ENCODE measurements around the gene ZNF75A. TPM values are rescaled to one million over a fixed set of nuclear protein-coding genes. Genes with fewer than 3 reads are reported as not detected.
A peak's percentile ranks its signal among the peaks of the same experiment; 100 is the strongest.

Gene ZNF75A
- total and polyA plus RNA-seq, 2 of the 4 experiments (the other 2 are of a cell fraction), result 14.6 to 15.4 TPM

DNA sequence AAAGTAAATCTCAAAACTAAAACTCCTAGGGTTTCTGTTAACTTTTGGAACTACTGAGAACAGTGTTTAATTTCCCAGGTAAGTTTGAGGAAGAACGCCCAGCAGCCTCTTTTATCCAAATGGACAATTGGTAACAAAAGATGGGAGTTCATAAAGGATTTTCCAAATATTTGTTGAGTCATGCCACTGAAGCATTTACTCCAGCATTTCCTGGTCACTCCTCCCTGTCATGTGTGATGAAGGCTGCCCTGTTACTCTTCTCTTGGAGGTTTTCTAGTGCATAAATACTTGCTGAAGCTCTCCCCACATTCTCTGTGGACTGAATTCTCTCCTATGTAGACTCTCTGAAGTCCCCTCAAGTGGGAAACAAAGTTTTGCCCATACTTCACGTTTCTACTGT is 16.5 kb downstream of the ZNF75A start:
- POLR2A ChIA-PET (ENCODE audit: unreplicated experiment), result no interaction called here
- no peak for ATAC-seq (ENCODE audit: low read depth)
- WGBS, 2 experiments (ENCODE audit: extremely low coverage in 2 of 2, insufficient read length in 1 of 2), result no CpG with 5 or more reads among the region's 2 CpGs
- no peak overlapping the region for H4K8ac ChIP-seq (ENCODE audit: low read depth in 2 of 2, low read length in 2 of 2)
- peaks cover 13% of the 10 kb centered on the region for H3K36me3 ChIP-seq (ENCODE audit: control insufficient read depth, insufficient read depth, low read length)
- no peak overlapping the region for H3K18ac ChIP-seq (ENCODE audit: low read depth, low read length)
- no peaks in the 10 kb centered on the region for H3K9me1 ChIP-seq (ENCODE audit: insufficient read depth, low read length)
- H3K56ac ChIP-seq (ENCODE audit: extremely low read depth, insufficient read depth, low read length), result no peak overlapping the region
- H2BK20ac ChIP-seq (ENCODE audit: low read depth, low read length), result no peak overlapping the region
- no peak overlapping the region for H4K91ac ChIP-seq (ENCODE audit: insufficient read depth, low read depth, low read length)
- no peaks in the 10 kb centered on the region for H3K79me1 ChIP-seq (ENCODE audit: low read depth in 1 of 2, low read length in 2 of 2)
- no TSS peak for BruUV-seq (replicated peaks)
- H3K27me3 ChIP-seq (ENCODE audit: control insufficient read depth, insufficient read depth, low read length), result no peaks in the 10 kb centered on the region
- dilution Hi-C loops (cut with HindIII; ENCODE audit: low sequenced_read_pairs, unreplicated experiment), result no loop called here
- TF ChIP-seq CEBPB (IDR thresholded peaks at IDR 0.05; ENCODE audit: low read depth, low read length) (no peak), NFE2L2 (IDR thresholded peaks at IDR 0.05; ENCODE audit: low read depth, low read length) (peak; percentile 39; the same call in 1 of the 2 replicates)
- no peak overlapping the region for H2AFZ ChIP-seq (replicated peaks; ENCODE audit: low read length, poor library complexity)
- no peak overlapping the region for H2BK5ac ChIP-seq (ENCODE audit: low read depth, low read length, poor library complexity, severe bottlenecking)
- intact Hi-C loops (cut with micrococcal nuclease), result no loop called here
- no peak overlapping the region for H3K4ac ChIP-seq (ENCODE audit: low read depth, low read length)
- in situ Hi-C loops (cut with MboI; ENCODE audit: low sequenced_read_pairs), result no loop called here
- H3K4me3 ChIP-seq (ENCODE audit: insufficient read depth, low read depth, low read length), result no peak overlapping the region
- no peak overlapping the region for H3K14ac ChIP-seq (replicated peaks; ENCODE audit: low read depth, low read length)
- DNase-seq, result no peak
- H3K23ac ChIP-seq (ENCODE audit: low read depth, low read length), result no peak overlapping the region
- no peaks in the 10 kb centered on the region for H3K4me1 ChIP-seq (ENCODE audit: control insufficient read depth, insufficient read depth, low read length)
- H3K4me2 ChIP-seq (ENCODE audit: low read depth, low read length), result no peak overlapping the region
- CTCF ChIA-PET, result no interaction called here
- H4K5ac ChIP-seq (ENCODE audit: low read depth, low read length), result no peak overlapping the region
- H3K9ac ChIP-seq (ENCODE audit: low read depth, low read length), result no peak overlapping the region
- H2BK120ac ChIP-seq (ENCODE audit: low read depth, low read length), result no peak overlapping the region
- peaks cover 61% of the 10 kb centered on the region for H3K9me3 ChIP-seq (ENCODE audit: control insufficient read depth, insufficient read depth, low read length)
- H2AK9ac ChIP-seq (replicated peaks; ENCODE audit: low read depth, low read length, poor library complexity), result no peak overlapping the region
- no peak overlapping the region for H3K27ac ChIP-seq (ENCODE audit: insufficient read depth, low read length)
- H2BK15ac ChIP-seq (ENCODE audit: low read depth, low read length), result no peak overlapping the region
- H4K20me1 ChIP-seq (ENCODE audit: insufficient read depth, low read length), result no peaks in the 10 kb centered on the region
- H2AK5ac ChIP-seq (ENCODE audit: low read depth, low read length), result no peak overlapping the region

Measured in IMR-90 (cell line).